DOHH2 (cell line): ENCODE results near the gene SLC9A8.

Experiments
- H3F3A ChIP-seq: fragments of 200-600 bp; sonication (generic), shearing (Covaris generic); 2 replicates; pipeline ENCODE4 v1.6.0; 2016; ENCODE audit warnings: antibody characterized with exemption, mild to moderate bottlenecking; ENCODE audit not compliant: control insufficient read depth, insufficient read depth
- H3K27ac ChIP-seq: fragments of 200-600 bp; sonication (generic); 2 replicates; pipeline ENCODE4 v1.5.1; 2014; ENCODE audit warnings: low read depth, mild to moderate bottlenecking, low read length, moderate library complexity
- H3K27me3 ChIP-seq: fragments of 200-600 bp; sonication (generic); 2 replicates; pipeline ENCODE4 v1.6.1; 2014; ENCODE audit warnings: mild to moderate bottlenecking, low read length, mixed read lengths; ENCODE audit not compliant: control insufficient read depth
- H3K36me3 ChIP-seq: fragments of 200-600 bp; sonication (generic); 2 replicates; pipeline ENCODE4 v1.6.1; 2014; ENCODE audit warnings: mild to moderate bottlenecking, low read length, moderate library complexity, mixed read lengths; ENCODE audit not compliant: control insufficient read depth
- H3K4me1 ChIP-seq: fragments of 200-600 bp; sonication (generic); 2 replicates; pipeline ENCODE4 v1.6.1; 2014; ENCODE audit warnings: mild to moderate bottlenecking, low read length, mixed read lengths; ENCODE audit not compliant: control insufficient read depth
- H3K4me2 ChIP-seq: fragments of 200-600 bp; sonication (generic); 2 replicates; pipeline ENCODE4 v1.6.0; 2014; ENCODE audit warnings: mild to moderate bottlenecking, low read length, moderate library complexity
- H3K4me3 ChIP-seq: fragments of 200-600 bp; sonication (generic); 2 replicates; pipeline ENCODE4 v1.5.1; 2014; ENCODE audit warnings: mild to moderate bottlenecking, low read length, mixed read lengths
- H3K79me2 ChIP-seq: fragments of 200-600 bp; sonication (generic); 2 replicates; pipeline ENCODE4 v1.6.1; 2014; ENCODE audit warnings: mild to moderate bottlenecking, low read length, mixed read lengths; ENCODE audit not compliant: control insufficient read depth
- H3K9me2 ChIP-seq: fragments of 200-600 bp; sonication (generic); replicated peaks from 2 replicates; pipeline ENCODE4 v1.6.1; 2014; ENCODE audit warnings: mild to moderate bottlenecking, low read length, mixed read lengths; ENCODE audit not compliant: control insufficient read depth
- H3K9me3 ChIP-seq: fragments of 200-600 bp; sonication (generic); 2 replicates; pipeline ENCODE4 v1.6.1; 2014; ENCODE audit warnings: antibody characterized with exemption, low read length, mixed read lengths; ENCODE audit not compliant: control insufficient read depth, insufficient read depth
- H4K20me1 ChIP-seq: fragments of 200-600 bp; sonication (generic); 2 replicates; pipeline ENCODE4 v1.6.0; 2014; ENCODE audit warnings: low read depth, mild to moderate bottlenecking, antibody characterized with exemption, low read length, moderate library complexity; ENCODE audit not compliant: control insufficient read depth, insufficient read depth
- EZH2phosphoT487 ChIP-seq: fragments of 200-600 bp; sonication (generic); IDR thresholded peaks from 2 replicates; pipeline ENCODE4 v1.6.1; 2017; ENCODE audit warnings: borderline replicate concordance, mild to moderate bottlenecking, antibody characterized with exemption, low read length, moderate library complexity, mixed read lengths
- TF ChIP-seq, protein P1 (sequence below): fragments of 200-600 bp; sonication (generic); IDR thresholded peaks from one replicate; pipeline ENCODE4 v1.5.1; 2014; ENCODE audit warnings: antibody characterized with exemption, mild to moderate bottlenecking, low read depth, low read length; ENCODE audit not compliant: poor library complexity, severe bottlenecking

SLC9A8 gene

GRCh38 chr20:49846206-49846807 is 33.7 kb downstream of the SLC9A8 start:
- Histone ChIP-seq H3K4me1 (no peaks in the 10 kb centered on the region), H3K27me3 (no peaks in the 10 kb centered on the region), H3K9me2 (no peaks in the 10 kb centered on the region), H3K27ac (no peak overlapping the region), H3K9me3 (no peaks in the 10 kb centered on the region), H3K79me2 (no peaks in the 10 kb centered on the region), H3K4me3 (no peak overlapping the region), H3F3A (peaks cover 4% of the 10 kb centered on the region; the same call in 1 of the 2 replicates), H4K20me1 (no peaks in the 10 kb centered on the region), H3K4me2 (no peak overlapping the region), H3K36me3 (peaks cover 33% of the 10 kb centered on the region)
- TF ChIP-seq EZH2phosphoT487: no peak
- TF ChIP-seq, protein P1, sequence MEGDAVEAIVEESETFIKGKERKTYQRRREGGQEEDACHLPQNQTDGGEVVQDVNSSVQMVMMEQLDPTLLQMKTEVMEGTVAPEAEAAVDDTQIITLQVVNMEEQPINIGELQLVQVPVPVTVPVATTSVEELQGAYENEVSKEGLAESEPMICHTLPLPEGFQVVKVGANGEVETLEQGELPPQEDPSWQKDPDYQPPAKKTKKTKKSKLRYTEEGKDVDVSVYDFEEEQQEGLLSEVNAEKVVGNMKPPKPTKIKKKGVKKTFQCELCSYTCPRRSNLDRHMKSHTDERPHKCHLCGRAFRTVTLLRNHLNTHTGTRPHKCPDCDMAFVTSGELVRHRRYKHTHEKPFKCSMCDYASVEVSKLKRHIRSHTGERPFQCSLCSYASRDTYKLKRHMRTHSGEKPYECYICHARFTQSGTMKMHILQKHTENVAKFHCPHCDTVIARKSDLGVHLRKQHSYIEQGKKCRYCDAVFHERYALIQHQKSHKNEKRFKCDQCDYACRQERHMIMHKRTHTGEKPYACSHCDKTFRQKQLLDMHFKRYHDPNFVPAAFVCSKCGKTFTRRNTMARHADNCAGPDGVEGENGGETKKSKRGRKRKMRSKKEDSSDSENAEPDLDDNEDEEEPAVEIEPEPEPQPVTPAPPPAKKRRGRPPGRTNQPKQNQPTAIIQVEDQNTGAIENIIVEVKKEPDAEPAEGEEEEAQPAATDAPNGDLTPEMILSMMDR: peak; percentile 62

DNA sequence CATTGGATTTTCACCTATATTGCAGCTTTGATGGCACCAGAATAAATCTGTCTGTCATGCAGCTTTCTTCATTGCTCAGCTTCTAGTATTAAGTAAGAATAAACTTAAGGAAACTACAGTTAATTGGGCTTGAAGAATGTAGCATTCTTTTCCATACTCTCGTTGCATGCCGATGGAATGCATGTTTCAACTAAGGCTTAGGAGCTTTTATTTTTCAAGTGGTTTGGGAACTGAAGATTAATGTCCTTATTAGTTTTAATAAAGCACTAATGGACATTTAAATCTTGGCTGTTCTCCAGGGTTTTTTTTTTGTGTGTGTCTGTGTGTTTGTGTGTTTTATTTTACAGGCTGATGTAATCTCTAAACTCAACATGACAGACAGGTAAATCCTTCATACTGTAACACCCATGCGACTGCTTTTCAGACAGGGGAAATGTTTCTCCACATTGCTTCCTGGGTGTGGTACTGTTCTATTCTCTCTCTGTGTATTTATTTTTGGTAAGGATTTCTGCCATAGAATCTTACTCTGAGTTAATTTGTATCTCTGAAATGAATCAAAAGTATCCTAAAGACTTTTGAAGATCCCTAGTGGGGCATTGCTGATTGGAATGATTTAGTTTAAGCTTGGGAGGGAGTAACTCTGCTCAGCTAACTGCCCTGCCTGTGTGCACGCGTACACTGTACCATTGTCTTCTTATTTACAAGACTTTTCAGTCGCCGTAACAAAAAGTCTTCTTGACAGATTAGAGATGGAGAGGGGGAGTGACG is 38.0 kb downstream of the SLC9A8 start:
- Histone ChIP-seq H3K27me3 (no peaks in the 10 kb centered on the region), H3K9me2 (no peaks in the 10 kb centered on the region), H3K4me3 (no peak overlapping the region), H3F3A (no peaks in the 10 kb centered on the region), H3K4me2 (no peak overlapping the region), H3K36me3 (peaks cover 51% of the 10 kb centered on the region), H3K9me3 (no peaks in the 10 kb centered on the region), H3K4me1 (no peaks in the 10 kb centered on the region), H3K79me2 (no peaks in the 10 kb centered on the region), H3K27ac (no peak overlapping the region), H4K20me1 (no peaks in the 10 kb centered on the region)
- TF ChIP-seq, protein P1: no peak
- no peak for TF ChIP-seq EZH2phosphoT487

GRCh38 chr20:49851231-49851705 is 38.6 kb downstream of the SLC9A8 start:
- Histone ChIP-seq H3K27ac (no peak overlapping the region), H3K9me2 (no peaks in the 10 kb centered on the region), H3K9me3 (no peaks in the 10 kb centered on the region), H3K79me2 (no peaks in the 10 kb centered on the region), H3K36me3 (peaks cover 51% of the 10 kb centered on the region), H3F3A (no peaks in the 10 kb centered on the region), H3K4me1 (no peaks in the 10 kb centered on the region), H4K20me1 (no peaks in the 10 kb centered on the region), H3K4me3 (no peak overlapping the region), H3K27me3 (no peaks in the 10 kb centered on the region), H3K4me2 (no peak overlapping the region)
- no peak for TF ChIP-seq EZH2phosphoT487

- H3K4me3 ChIP-seq: no peak overlapping the region
- H3K36me3 ChIP-seq: peaks cover 50% of the 10 kb centered on the region
- no peaks in the 10 kb centered on the region for H3K9me3 ChIP-seq
- H3F3A ChIP-seq: no peaks in the 10 kb centered on the region
- TF ChIP-seq, protein P1: no peak
- TF ChIP-seq EZH2phosphoT487: no peak
- H3K4me1 ChIP-seq: no peaks in the 10 kb centered on the region
- H3K79me2 ChIP-seq: no peaks in the 10 kb centered on the region
- H3K9me2 ChIP-seq: no peaks in the 10 kb centered on the region
- H4K20me1 ChIP-seq: no peaks in the 10 kb centered on the region
- no peak overlapping the region for H3K27ac ChIP-seq
- no peak overlapping the region for H3K4me2 ChIP-seq
- H3K27me3 ChIP-seq: no peaks in the 10 kb centered on the region
Measured at GRCh38 chr20:49851991-49852390, 39.4 kb downstream of the SLC9A8 start.
